HepG2 (cell line): ENCODE measurements around the gene KLHL18. TPM values are rescaled to one million over a fixed set of nuclear protein-coding genes. Genes with fewer than 3 reads are reported as not detected.

Source experiments
- ATAC-seq: fragments of 200-7000 bp; cut with Tn5 transposase; 3 replicates; pipeline ENCODE4 v1.9.1; 2020; ENCODE audit warnings: mild to moderate bottlenecking, moderate library complexity
- BruUV-seq: library from RNA; stranded (reverse); fragments of 400-500 nt; replicated peaks from 2 replicates; lab custom pipeline; 2021; lab: Mats Ljungman, UMichigan
- CTCF ChIA-PET: fragments of 300-600 bp; formaldehyde crosslinking; extraction: SDS; loops from one replicate; lab custom pipeline; 2021; ENCODE audit warnings: low total read pairs, inconsistent platforms, low intra/inter-chr PET ratio; lab: Yijun Ruan, JAX
- POLR2A ChIA-PET: fragments of 350-600 bp; sonication (Branson Sonifier 250); formaldehyde crosslinking; loops from one replicate; lab custom pipeline; 2020; ENCODE audit warnings: antibody characterized with exemption, inconsistent platforms; lab: Yijun Ruan, JAX
- DNase-seq: peaks from one replicate; pipeline ENCODE4 v3.0.0-alpha.2; 2015; ENCODE audit warnings: low spot score
- FAIRE-seq: peaks from 3 replicates; lab custom pipeline; 2011; peaks lifted over from hg19 to GRCh38; lab: Jason Lieb, UNC
- H2AFZ ChIP-seq: one replicate; pipeline ENCODE4 v1.6.1; 2011; ENCODE audit warnings: low read length, inconsistent platforms
- H3K27ac ChIP-seq: fragments of 300-600 bp; 3 replicates; pipeline ENCODE4 v1.8.0; 2011; ENCODE audit warnings: mixed run types, mild to moderate bottlenecking, mixed read lengths, low read length, inconsistent platforms; ENCODE audit not compliant: insufficient read depth; ENCODE audit errors: extremely low read length
- H3K27me3 ChIP-seq, 2 experiments: fragments of 200-600 bp in 1 of 2; 2 replicates in 1 of 2; 3 replicates in 1 of 2; pipeline versions ENCODE4 v1.6.0 to v1.8.0; 2011; ENCODE audit warnings: low read length in 2 of 2, mild to moderate bottlenecking in 2 of 2, moderate library complexity in 2 of 2, inconsistent platforms in 1 of 2; ENCODE audit not compliant: insufficient read depth in 2 of 2, control insufficient read depth in 1 of 2
- H3K36me3 ChIP-seq, 2 experiments: fragments of 200-600 bp in 1 of 2; replicated peaks in 1 of 2; 2 replicates in 1 of 2; 3 replicates in 1 of 2; pipeline versions ENCODE4 v1.5.1 to v1.8.0; 2011; ENCODE audit warnings: low read length in 2 of 2, inconsistent platforms in 1 of 2; ENCODE audit not compliant: insufficient read depth in 2 of 2, control insufficient read depth in 1 of 2
- H3K4me1 ChIP-seq: 2 replicates; pipeline ENCODE4 v1.5.1; 2012; ENCODE audit warnings: low read length, inconsistent platforms; ENCODE audit not compliant: insufficient read depth
- H3K4me2 ChIP-seq: 2 replicates; pipeline ENCODE4 v1.6.0; 2011; ENCODE audit warnings: low read depth, low read length, inconsistent platforms
- H3K4me3 ChIP-seq, 3 experiments: fragments of 200-600 bp in 1 of 3; sonication (generic), shearing (Covaris generic) in 1 of 3; replicated peaks in 1 of 3; 2 replicates each; pipeline ENCODE4 v1.5.1; 2011 to 2016; ENCODE audit warnings: low read length in 3 of 3, inconsistent platforms in 2 of 3, low read depth in 2 of 3, mild to moderate bottlenecking in 2 of 3, control low read depth in 1 of 3, mixed read lengths in 1 of 3; ENCODE audit not compliant: insufficient read depth in 1 of 3
- H3K79me2 ChIP-seq: one replicate; pipeline ENCODE4 v1.6.1; 2011; ENCODE audit warnings: low read length, inconsistent platforms; ENCODE audit not compliant: insufficient read depth
- H3K9ac ChIP-seq: 2 replicates; pipeline ENCODE4 v1.6.0; 2011; ENCODE audit warnings: mild to moderate bottlenecking, low read depth, low read length, inconsistent platforms; ENCODE audit not compliant: insufficient read depth
- H3K9me3 ChIP-seq: 2 replicates; pipeline ENCODE4 v1.5.1; 2012; ENCODE audit warnings: mild to moderate bottlenecking, low read length
- H4K20me1 ChIP-seq: 2 replicates; pipeline ENCODE4 v1.6.0; 2011; ENCODE audit warnings: inconsistent platforms, mild to moderate bottlenecking, low read length, moderate library complexity; ENCODE audit not compliant: insufficient read depth
- HES4 ChIP-seq: sonication (generic); formaldehyde crosslinking; IDR thresholded peaks from 2 replicates; pipeline ENCODE4 v1.9.0; 2021; ENCODE audit warnings: mild to moderate bottlenecking, missing genetic modification reagents, borderline replicate concordance
- MAFF ChIP-seq: IDR thresholded peaks from 2 replicates; pipeline ENCODE4 v1.6.1; 2011; ENCODE audit warnings: low read depth, low read length, improper control_type of control experiment
- MAFK ChIP-seq, 2 experiments: IDR thresholded peaks in 1 of 2; conservative IDR thresholded peaks in 1 of 2; 2 replicates each; pipeline ENCODE4 v1.6.1; 2011; ENCODE audit warnings: improper control_type of control experiment in 2 of 2, low read length in 2 of 2
- MYC ChIP-seq: sonication (generic); formaldehyde crosslinking; IDR thresholded peaks from 2 replicates; pipeline ENCODE4 v1.9.0; 2021; ENCODE audit warnings: missing genetic modification reagents, borderline replicate concordance
- REXO4 ChIP-seq: sonication (generic); formaldehyde crosslinking; IDR thresholded peaks from 2 replicates; pipeline ENCODE4 v1.8.0; 2022; ENCODE audit warnings: missing genetic modification reagents, mild to moderate bottlenecking, borderline replicate concordance
- SMARCC2 ChIP-seq: fragments of 450-650 bp; IDR thresholded peaks from 2 replicates; pipeline ENCODE4 v1.6.1; 2017; ENCODE audit warnings: antibody characterized with exemption, mild to moderate bottlenecking
- U2AF2 ChIP-seq: fragments of 200-400 bp; formaldehyde crosslinking; IDR thresholded peaks from 2 replicates; pipeline ENCODE4 v1.6.1; 2017; ENCODE audit warnings: low read depth, mild to moderate bottlenecking, low read length
- ZMYM2 ChIP-seq: sonication (generic); formaldehyde crosslinking; IDR thresholded peaks from 2 replicates; pipeline ENCODE4 v1.8.0; 2022; ENCODE audit warnings: mild to moderate bottlenecking, missing genetic modification reagents
- ZNF407 ChIP-seq: sonication (generic); formaldehyde crosslinking; IDR thresholded peaks from one replicate; pipeline ENCODE4 v1.5.1; 2020; ENCODE audit warnings: mild to moderate bottlenecking, missing genetic modification reagents; ENCODE audit errors: not compliant biosample characterization
- ZSCAN29 ChIP-seq: sonication (generic); formaldehyde crosslinking; conservative IDR thresholded peaks from 2 replicates; pipeline ENCODE4 v1.4.0; 2020; ENCODE audit warnings: mild to moderate bottlenecking, missing genetic modification reagents
- WGBS: methylation state at CpG from one replicate; pipeline ENCODE4 v1.1.6; 2017; ENCODE audit warnings: low lambda C conversion rate; 5-methylcytosine and 5-hydroxymethylcytosine counted together
- in situ Hi-C: cut with HindIII; loops from 2 replicates; pipeline ENCODE4 v1.10.0; 2017; ENCODE audit warnings: low pct_unique_long_range_greater_than_20kb; ENCODE audit not compliant: extremely low pct_ligation_motif_present
- intact Hi-C: fragments of 100-400 bp; cut with micrococcal nuclease; formaldehyde crosslinking; loops from one replicate; pipeline ENCODE4 v1.10.0; 2022; ENCODE audit not compliant: unreplicated experiment
- polyA plus RNA-seq, 8 experiments: library from polyadenylated mRNA; depleted of rRNA in 3 of 8; stranded (reverse) in 7 of 8; unstranded in 1 of 8; fragments of >200 nt; fragmentation: Illumina TruSeq in 4 of 8; extraction: Trizol in 4 of 8; gene quantifications; 2 replicates each; pipeline versions ENCODE4 v1.2.1 to v1.2.3, GENCODE V29; 2011 to 2016; ENCODE audit warnings: low read depth in 4 of 8, missing spikeins in 1 of 8, mixed read lengths in 1 of 8; ENCODE audit not compliant: insufficient read depth in 1 of 8
- total RNA-seq, 5 experiments: library from RNA; depleted of rRNA; stranded (reverse); fragments of >200 nt; fragmentation: Illumina TruSeq; extraction: Trizol; gene quantifications; 2 replicates each; pipeline ENCODE4 v1.2.3, GENCODE V29; 2016; ENCODE audit warnings: low read depth in 1 of 5

Gene KLHL18
- total and polyA plus RNA-seq, 2 of the 13 experiments (the other 11 are each of a cell fraction or from before 2014, with no cell fraction given) = 17.5 to 18.8 TPM

GRCh38 chr3:47288966-47289910 is 6.5 kb downstream of the KLHL18 start:
- POLR2A ChIA-PET = no interaction called here
- H3K36me3 ChIP-seq = peaks cover 0 to 22% of the 10 kb centered on the region in 2 experiments; a peak in 4 of 5 replicates
- TF ChIP-seq REXO4 (CRISPR knock-in tag) (no peak), MYC (CRISPR knock-in tag) (no peak), SMARCC2 (no peak), U2AF2 (no peak), ZMYM2 (CRISPR knock-in tag) (no peak), ZNF407 (CRISPR knock-in tag) (no peak), MAFK (conservative IDR thresholded peaks at IDR 0.05 in 1 of 2, IDR thresholded peaks at IDR 0.05 in 1 of 2; ENCODE audit: low read length in 2 of 2) (no peak), HES4 (no peak), MAFF (no peak), ZSCAN29 (CRISPR knock-in tag) (no peak)

More at GRCh38 chr3:47288966-47289910, 6.5 kb downstream of the KLHL18 start:
- Histone ChIP-seq H3K4me3 (no peak overlapping the region), H3K4me1 (peaks cover 23% of the 10 kb centered on the region), H3K79me2 (peaks cover 54% of the 10 kb centered on the region), H3K27ac (no peak overlapping the region), H3K9me3 (no peaks in the 10 kb centered on the region), H2AFZ (no peak overlapping the region), H4K20me1 (no peaks in the 10 kb centered on the region; the same call in 1 of the 2 replicates), H3K4me2 (no peak overlapping the region), H3K27me3 (no peaks in the 10 kb centered on the region), H3K9ac (no peak overlapping the region)
- no peak for FAIRE-seq
- CTCF ChIA-PET = no interaction called here
- no peak for ATAC-seq
- WGBS = 72% methylated on average over 6 of the region's 6 CpGs
- no TSS peak for BruUV-seq
- no peak for DNase-seq
- intact Hi-C loops = no loop called here
- in situ Hi-C loops = no loop called here
